ENCODE measurements around the gene CAMTA1. TPM values are rescaled to one million over a fixed set of nuclear protein-coding genes. Genes with fewer than 3 reads are reported as not detected.

CAMTA1 gene
- total RNA-seq, 1 donor from 2014 or later, result 268 TPM

DNA sequence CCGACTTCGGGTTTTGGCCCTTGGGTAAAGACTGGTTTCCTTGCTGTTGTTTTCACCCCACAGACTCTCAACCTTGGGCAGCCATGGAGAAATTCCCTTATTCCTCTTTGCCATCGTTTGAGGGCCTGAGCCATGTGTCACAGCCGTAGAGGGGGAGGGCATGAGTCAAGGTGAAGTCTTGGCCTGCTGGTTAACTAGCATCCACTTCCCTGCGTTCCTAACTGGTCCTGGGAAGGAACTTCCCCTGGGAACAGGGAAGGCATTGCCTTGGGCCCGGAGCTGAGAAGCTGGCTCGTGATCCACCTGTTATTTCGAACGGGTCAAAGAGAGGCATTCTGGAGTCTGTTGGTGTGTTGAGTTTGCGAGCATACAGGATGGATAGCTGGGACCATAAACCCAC lies 464.9 kb downstream of the CAMTA1 start:
- H3K9ac ChIP-seq, result no peak overlapping the region
- Mint-ChIP-seq H3K4me3 (no peak overlapping the region), H3K4me1 (peaks cover 44% of the 10 kb centered on the region), H3K9me3 (no peaks in the 10 kb centered on the region), H3K36me3 (no peaks in the 10 kb centered on the region), H3K27ac (no peak overlapping the region), H3K27me3 (ENCODE audit: insufficient read depth, low read depth) (peaks cover 21% of the 10 kb centered on the region)
- TF ChIP-seq EZH2 (IDR thresholded peaks at IDR 0.05), result no peak
- TF ChIP-seq, protein P1, sequence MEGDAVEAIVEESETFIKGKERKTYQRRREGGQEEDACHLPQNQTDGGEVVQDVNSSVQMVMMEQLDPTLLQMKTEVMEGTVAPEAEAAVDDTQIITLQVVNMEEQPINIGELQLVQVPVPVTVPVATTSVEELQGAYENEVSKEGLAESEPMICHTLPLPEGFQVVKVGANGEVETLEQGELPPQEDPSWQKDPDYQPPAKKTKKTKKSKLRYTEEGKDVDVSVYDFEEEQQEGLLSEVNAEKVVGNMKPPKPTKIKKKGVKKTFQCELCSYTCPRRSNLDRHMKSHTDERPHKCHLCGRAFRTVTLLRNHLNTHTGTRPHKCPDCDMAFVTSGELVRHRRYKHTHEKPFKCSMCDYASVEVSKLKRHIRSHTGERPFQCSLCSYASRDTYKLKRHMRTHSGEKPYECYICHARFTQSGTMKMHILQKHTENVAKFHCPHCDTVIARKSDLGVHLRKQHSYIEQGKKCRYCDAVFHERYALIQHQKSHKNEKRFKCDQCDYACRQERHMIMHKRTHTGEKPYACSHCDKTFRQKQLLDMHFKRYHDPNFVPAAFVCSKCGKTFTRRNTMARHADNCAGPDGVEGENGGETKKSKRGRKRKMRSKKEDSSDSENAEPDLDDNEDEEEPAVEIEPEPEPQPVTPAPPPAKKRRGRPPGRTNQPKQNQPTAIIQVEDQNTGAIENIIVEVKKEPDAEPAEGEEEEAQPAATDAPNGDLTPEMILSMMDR (IDR thresholded peaks at IDR 0.05), result no peak
- TF ChIP-seq EZH2phosphoT487 (IDR thresholded peaks at IDR 0.05), result no peak
- no peaks in the 10 kb centered on the region for H3F3A ChIP-seq (ENCODE audit: low read depth)
- no peak overlapping the region for H3K4me2 ChIP-seq
- H3K27me3 ChIP-seq, result no peaks in the 10 kb centered on the region
- H3K4me3 ChIP-seq, result no peak overlapping the region
- no peaks in the 10 kb centered on the region for H3K79me2 ChIP-seq (ENCODE audit: low read depth)
- no peaks in the 10 kb centered on the region for H3K9me3 ChIP-seq (ENCODE audit: low read depth)
- H2AFZ ChIP-seq (replicated peaks), result no peak overlapping the region
- no peak for DNase-seq (ENCODE audit: low spot score)
- H3K36me3 ChIP-seq, result no peaks in the 10 kb centered on the region
- H3K4me1 ChIP-seq, result peaks cover 12% of the 10 kb centered on the region
- H3K27ac ChIP-seq, result no peak overlapping the region
- no peaks in the 10 kb centered on the region for H4K20me1 ChIP-seq (ENCODE audit: low read depth)

DNA sequence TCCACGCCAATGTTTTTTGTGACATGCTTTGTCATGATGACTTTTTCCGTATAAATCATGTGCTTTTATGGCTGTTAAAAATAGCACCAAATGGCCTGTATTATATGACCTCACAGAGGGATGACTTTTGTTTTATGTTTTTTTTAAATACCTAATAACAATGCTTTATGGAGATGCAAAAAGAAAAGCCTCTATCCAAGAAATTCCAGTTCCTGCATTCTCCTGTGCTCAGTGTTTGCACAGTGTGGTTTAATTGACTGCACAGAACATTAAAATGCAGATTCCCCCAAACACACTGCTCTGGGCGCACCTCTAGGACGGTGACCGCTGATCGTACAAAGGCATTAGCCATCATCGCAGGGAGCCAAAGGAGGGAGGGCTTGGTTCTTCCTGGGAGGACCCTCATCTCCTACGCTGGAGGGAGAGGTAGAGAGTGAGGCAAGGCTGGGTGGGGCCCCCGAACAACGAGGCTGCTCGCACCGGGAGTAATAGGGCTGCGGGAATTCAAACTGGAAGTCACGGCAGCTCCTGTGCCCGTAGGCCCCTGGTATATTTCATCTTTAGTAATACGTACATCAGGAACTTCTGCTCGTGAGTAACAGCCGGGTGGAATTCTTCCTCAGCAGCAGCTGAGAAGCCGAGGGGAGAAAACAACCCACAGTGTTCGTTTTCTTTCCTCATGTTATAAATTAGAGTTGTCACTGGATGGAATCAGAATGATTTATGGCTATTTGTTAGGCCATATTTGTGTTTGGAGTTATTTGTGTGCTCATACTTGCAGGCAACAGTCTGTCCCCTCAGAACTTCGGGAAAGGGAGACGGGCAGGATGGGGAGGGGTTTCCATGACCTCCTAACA lies 465.6 kb downstream of the CAMTA1 start:
- H3K9me3 Mint-ChIP-seq, result no peaks in the 10 kb centered on the region
- H3K9me3 ChIP-seq (ENCODE audit: low read depth), result no peaks in the 10 kb centered on the region
- H3K4me2 ChIP-seq, result no peak overlapping the region

DNA sequence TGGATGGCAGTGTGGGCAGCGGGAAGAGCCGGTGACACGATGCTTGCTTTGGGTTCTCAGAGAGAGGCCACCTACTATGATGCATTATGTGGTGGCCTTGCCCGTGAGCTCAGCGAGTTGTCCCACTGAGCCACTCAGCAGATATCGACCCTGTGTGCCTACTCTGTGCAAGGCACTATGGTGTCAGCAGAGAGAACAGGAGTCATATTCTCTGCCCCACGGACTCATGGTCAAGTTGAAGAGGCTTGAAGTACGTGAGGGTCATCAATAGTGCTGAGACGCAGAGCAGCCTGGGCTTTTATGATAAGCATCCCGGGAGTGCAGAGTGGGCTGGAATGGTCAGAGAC lies 466.2 kb downstream of the CAMTA1 start:
- no peak overlapping the region for H3K27ac ChIP-seq
- TF ChIP-seq EZH2phosphoT487 (IDR thresholded peaks at IDR 0.05) (no peak), EZH2 (IDR thresholded peaks at IDR 0.05) (no peak)
- TF ChIP-seq, protein P1 (IDR thresholded peaks at IDR 0.05), result no peak
- H3K4me1 ChIP-seq, result peaks cover 12% of the 10 kb centered on the region
- H3K9me3 Mint-ChIP-seq, result no peaks in the 10 kb centered on the region
- H3K27ac Mint-ChIP-seq, result peak overlapping the region; percentile 42
- no peak overlapping the region for H3K9ac ChIP-seq
- no peak overlapping the region for H2AFZ ChIP-seq (replicated peaks)
- no peak for DNase-seq (ENCODE audit: low spot score)
- peaks cover 33% of the 10 kb centered on the region for H3K4me1 Mint-ChIP-seq
- no peaks in the 10 kb centered on the region for H3K79me2 ChIP-seq (ENCODE audit: low read depth)
- no peak overlapping the region for H3K4me3 Mint-ChIP-seq
- peaks cover 14% of the 10 kb centered on the region for H3K27me3 Mint-ChIP-seq (ENCODE audit: insufficient read depth, low read depth)
- H3K36me3 Mint-ChIP-seq, result no peaks in the 10 kb centered on the region
- no peaks in the 10 kb centered on the region for H3K36me3 ChIP-seq
- H3K9me3 ChIP-seq (ENCODE audit: low read depth), result no peaks in the 10 kb centered on the region
- no peak overlapping the region for H3K4me3 ChIP-seq
- H3K27me3 ChIP-seq, result no peaks in the 10 kb centered on the region
- no peaks in the 10 kb centered on the region for H4K20me1 ChIP-seq (ENCODE audit: low read depth)
- H3K4me2 ChIP-seq, result no peak overlapping the region
- peaks cover under 1% of the 10 kb centered on the region for H3F3A ChIP-seq (ENCODE audit: low read depth)

More for the DNA sequence above, 465.6 kb downstream of the CAMTA1 start:
- Histone ChIP-seq H3K27me3 (no peaks in the 10 kb centered on the region), H3K36me3 (no peaks in the 10 kb centered on the region), H3K4me1 (peaks cover 12% of the 10 kb centered on the region), H3K79me2 (ENCODE audit: low read depth) (no peaks in the 10 kb centered on the region), H3K4me3 (no peak overlapping the region), H2AFZ (replicated peaks) (no peak overlapping the region), H3K27ac (no peak overlapping the region), H3F3A (ENCODE audit: low read depth) (no peaks in the 10 kb centered on the region), H4K20me1 (ENCODE audit: low read depth) (no peaks in the 10 kb centered on the region), H3K9ac (no peak overlapping the region)
- TF ChIP-seq, protein P1 (IDR thresholded peaks at IDR 0.05), result no peak
- TF ChIP-seq EZH2 (IDR thresholded peaks at IDR 0.05) (no peak), EZH2phosphoT487 (IDR thresholded peaks at IDR 0.05) (no peak)
- Mint-ChIP-seq H3K4me3 (no peak overlapping the region), H3K27ac (no peak overlapping the region), H3K27me3 (ENCODE audit: insufficient read depth, low read depth) (peaks cover 20% of the 10 kb centered on the region), H3K36me3 (no peaks in the 10 kb centered on the region), H3K4me1 (peaks cover 39% of the 10 kb centered on the region)
- DNase-seq (ENCODE audit: low spot score), result no peak

Measured in neural progenitor cell (in vitro differentiated cells).